HPDE6-E6E7 (cell line): ENCODE measurements around the gene TMEM219.
"Not testable (repeated sequence)": the region's sequence is repeated elsewhere in the genome, so short reads cannot be mapped to it uniquely, and the experiment has no call there.

Experiments
- DNase-seq: peaks from one replicate; pipeline ENCODE4 v3.0.0; 2011; ENCODE audit warnings: missing footprints; ENCODE audit errors: extremely low spot score

Gene TMEM219, protein sequence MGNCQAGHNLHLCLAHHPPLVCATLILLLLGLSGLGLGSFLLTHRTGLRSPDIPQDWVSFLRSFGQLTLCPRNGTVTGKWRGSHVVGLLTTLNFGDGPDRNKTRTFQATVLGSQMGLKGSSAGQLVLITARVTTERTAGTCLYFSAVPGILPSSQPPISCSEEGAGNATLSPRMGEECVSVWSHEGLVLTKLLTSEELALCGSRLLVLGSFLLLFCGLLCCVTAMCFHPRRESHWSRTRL

DNA sequence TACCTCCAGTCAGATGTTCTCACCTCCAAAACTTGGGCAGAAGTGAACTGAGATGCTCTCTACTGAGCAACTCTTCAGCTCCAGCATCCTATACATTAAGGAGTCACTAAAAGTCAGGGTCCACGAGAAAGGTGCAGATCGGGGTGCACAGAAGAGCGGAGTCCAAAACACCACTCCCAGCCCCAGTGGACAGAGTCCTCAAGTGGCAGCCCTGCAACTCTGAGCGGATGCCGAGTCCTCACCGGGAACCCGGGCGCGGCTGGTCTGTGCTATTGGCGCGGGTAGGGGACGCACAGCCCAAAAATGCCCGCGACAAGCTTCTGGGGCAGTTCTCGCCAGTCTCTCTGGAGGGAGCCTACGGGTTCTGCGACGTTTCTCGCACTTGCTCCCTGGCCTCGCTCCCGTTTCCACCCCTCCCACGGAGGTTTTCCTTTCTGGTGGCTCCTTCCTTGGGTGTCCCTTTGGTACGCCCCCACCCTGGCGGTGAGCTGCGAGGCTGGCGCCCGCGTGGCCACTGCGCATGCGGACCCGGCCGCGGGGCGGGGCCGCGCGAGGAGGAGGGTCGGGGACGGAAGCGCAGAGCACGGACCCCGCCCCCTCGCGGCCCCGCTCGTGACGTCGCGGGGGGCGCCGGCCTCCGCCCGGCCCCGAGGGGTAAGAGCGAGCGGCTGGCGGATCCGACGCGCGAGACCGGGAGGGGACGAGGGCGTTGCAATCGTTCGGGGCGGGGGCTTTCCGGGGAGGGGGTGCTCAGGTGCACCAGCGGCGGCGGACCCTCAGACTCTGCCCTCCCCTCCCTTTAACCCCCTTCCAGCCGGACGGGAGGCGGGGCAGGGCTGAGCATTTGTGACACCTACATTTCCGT, at the start of gene TMEM219:
Gene TMEM219 (plus strand): TSS at position 601 of the 865 bp plus-strand sequence. CDS start 1,065 bp downstream, outside the sequence.
- DNase-seq: peak; percentile 93

DNA sequence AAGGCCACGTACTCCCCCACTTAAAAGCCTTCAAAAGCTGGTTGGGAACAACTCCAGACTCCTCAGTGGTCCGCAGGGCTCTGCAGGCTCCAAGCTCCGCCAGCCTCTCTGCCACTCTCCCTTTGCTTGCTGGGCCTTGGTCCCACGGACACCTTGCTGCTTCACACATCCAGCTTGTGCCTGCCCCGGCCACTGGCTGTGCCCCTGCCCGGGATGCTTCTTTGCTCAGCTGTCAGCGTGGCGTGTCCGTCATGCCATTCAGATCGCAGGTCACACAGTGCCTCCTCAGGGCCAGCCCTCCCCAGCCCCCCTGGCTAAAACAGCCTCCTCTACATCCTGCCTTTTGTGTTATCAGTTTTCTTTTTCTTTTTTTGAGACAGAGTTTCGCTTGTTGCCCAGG, 49.8 kb upstream of the TMEM219 start:
- no peak for DNase-seq

DNA sequence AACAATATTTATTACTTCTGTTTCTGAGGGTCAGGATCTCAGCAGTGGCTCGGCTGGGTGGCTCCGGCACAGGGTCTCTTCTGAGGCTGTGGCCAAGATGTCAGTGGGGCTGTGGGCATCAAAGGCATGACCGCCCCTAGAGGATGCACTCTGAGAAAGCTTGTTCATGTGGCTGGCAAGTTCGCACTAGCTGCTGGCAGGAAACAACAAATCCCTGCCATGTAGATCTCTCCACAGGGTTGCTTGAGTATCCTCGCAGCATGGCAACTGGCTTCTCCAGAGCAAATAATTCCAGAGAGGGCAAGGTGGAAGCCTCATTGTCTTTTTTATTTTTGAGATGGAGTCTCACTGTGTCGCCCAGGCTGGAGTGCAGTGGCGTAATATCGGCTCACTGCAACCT, 48.4 kb upstream of the TMEM219 start:
- no peak for DNase-seq

DNA sequence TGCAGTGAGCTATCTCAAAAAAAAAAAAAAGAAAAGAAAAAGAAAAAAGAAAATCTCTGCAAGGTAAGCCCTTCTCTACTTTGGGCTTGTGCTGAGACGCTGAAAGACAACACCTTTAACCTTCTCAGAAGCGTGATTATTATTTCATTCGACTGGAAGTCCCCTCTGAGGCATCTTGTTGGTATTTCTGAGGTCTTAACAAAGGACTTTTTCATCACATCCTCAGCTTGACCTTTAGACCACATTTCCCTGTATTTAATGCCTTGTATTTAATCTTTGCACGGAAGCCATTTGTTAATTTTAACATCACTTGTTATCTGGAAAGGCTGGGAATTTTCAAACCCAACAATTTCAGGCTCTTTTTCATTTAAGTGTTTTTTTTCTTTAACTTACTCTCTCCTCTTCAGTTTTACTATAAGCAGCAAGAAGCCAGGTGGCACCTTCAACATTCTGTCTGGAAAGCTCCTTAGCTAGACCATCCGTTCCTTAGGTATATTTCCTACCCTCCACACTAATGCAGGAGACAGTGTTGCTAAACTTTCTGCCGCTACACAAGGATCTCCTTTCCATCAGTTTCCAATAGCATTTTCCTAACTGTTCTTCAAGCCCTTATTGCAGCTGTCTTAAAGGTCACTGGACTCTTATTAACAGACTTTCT, 46.2 kb upstream of the TMEM219 start:
- DNase-seq: no peak

DNA sequence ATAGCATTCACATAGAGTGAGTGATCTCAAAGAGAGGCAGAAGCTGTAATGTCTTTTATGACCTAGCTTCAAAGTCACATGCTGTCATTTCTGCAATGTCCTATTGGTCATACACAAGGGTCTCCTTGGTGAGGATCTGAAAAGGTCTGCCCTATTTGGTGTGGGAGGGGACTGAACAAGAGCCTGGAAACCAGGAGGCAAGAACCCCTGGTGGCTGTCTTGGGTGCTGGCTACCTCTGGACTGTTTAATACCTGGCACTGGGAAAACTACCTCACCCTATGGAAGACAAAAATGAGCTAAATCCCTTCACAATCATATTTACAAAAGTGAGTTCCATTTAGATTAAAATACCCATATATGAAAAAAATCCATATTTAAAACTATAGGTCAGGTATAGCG, 44.9 kb upstream of the TMEM219 start:
- DNase-seq: no peak

DNA sequence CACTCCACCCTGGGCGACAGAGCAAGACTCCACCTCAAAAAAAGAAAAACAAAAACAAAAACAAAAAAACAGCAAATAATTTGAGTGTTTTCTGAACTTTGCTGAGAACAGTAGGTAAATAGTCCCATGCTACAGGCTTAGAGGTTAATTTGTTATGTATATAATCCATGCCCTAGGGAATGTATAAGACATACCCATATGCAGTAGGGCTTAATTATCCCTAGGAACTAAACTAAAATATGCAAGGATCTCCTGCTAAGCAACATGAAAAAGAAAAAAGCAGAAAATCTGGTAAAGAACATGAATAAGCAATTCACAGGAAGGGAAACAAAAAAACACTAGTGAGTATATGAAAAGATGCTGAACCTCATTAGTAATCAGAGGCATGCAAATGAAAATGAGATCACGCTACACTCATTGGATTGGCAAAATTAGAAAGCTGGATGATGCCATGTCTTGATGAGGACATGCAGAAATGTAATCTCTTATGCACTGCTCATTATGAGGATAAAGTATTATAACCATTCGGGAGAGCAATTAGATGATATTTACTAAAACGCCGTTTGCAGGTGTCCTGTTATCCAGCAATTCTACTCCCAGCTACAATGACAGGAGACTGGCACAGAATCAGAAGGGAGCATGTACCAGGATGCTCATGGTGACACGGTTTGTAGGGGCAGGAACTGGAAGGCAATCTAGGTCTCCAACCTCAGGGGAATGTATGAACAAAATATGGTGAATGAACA, 41.4 kb upstream of the TMEM219 start:
- DNase-seq: no peak

DNA sequence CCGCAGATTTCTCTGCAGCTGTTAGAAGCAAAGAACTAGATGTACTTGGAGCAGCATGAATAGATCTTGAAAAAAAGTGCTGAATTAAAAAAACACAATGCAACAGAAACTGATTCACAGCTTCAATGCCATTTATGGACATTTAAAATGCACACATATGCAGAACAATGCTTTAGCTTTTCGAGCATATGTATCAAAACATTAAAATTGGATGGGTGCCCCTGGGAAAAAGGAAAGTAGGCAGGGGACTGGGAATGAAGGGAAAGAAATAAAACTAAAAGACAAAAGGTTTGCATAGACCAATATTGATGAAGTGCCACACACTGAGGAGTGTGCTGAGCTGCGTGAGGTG, 40.9 kb upstream of the TMEM219 start:
- DNase-seq: no peak

DNA sequence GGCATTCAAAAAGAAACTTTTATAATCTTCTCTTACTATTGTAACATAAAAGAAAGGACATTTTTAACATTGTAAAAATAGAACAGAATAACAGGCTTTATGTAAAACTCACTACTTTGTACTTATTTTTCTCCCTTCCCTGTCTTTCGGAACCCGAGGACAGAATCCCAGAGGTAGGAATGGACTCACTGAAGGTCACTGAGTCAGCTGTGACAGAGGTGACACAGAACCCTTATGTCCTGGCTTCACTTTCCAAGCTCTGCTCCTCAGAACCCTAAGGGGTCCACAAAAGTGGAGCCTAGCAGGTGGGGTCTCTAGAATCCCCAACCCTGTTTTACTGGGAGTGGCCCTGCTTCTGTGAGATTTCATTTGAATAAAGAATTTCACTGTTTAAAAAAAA, 39.6 kb upstream of the TMEM219 start:
- no peak for DNase-seq

DNA sequence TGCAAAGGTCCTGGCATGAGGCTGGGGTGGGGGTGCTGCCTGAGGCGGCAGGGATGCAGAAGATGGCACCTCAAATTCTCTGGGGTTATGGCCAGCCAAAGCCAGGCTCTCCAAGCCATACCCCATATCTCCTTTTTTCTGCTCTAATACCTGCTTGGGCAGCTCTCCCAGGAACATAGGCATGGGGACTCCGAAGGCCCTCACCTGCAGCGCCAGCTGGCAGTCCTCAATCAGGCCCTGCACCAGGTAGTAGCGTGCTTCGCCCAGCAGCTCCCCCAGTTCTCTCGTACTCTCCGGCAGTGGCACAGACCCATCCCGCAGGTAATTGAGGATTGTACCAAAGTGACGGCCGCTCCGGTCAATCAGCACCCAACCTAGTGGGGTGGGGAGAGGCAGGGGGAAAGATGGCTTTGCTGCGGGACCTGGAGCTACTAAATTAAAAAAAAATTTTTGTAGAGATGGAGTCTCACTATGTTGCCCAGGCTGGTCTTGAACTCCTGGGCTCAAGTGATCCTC, 38.8 kb upstream of the TMEM219 start:
- DNase-seq: no peak

DNA sequence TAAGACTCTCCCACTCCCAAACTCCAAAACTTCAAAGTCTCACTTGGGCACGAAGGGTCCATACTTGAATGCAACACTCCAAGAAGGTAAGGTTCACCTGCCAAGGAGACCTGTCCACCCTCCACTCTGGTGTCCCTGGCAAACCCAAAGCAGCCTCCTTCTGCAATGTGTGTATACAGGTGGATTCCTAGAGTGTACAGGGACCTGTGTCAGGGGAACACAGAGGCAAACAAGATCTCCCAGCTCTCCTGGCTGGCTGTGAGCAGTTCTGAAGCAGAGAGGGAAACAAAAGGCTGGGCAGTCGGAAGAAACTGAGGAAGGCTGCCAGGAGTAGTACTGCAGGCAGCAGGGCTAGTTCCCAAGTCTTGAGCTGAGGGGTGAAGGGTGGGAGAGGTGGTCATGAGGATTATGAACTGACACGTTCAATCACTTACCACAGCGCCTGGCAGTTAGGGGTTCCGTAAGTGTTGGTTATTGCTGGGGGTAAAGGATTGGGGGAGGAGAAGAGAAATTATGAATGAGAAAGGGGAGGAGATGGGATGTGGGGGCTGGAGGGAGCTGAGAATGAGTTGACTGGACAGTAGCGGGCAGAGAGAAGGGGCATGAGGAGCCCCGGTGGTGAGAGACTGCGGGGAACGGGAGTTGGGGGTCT, 36.6 kb upstream of the TMEM219 start:
- DNase-seq: no peak

DNA sequence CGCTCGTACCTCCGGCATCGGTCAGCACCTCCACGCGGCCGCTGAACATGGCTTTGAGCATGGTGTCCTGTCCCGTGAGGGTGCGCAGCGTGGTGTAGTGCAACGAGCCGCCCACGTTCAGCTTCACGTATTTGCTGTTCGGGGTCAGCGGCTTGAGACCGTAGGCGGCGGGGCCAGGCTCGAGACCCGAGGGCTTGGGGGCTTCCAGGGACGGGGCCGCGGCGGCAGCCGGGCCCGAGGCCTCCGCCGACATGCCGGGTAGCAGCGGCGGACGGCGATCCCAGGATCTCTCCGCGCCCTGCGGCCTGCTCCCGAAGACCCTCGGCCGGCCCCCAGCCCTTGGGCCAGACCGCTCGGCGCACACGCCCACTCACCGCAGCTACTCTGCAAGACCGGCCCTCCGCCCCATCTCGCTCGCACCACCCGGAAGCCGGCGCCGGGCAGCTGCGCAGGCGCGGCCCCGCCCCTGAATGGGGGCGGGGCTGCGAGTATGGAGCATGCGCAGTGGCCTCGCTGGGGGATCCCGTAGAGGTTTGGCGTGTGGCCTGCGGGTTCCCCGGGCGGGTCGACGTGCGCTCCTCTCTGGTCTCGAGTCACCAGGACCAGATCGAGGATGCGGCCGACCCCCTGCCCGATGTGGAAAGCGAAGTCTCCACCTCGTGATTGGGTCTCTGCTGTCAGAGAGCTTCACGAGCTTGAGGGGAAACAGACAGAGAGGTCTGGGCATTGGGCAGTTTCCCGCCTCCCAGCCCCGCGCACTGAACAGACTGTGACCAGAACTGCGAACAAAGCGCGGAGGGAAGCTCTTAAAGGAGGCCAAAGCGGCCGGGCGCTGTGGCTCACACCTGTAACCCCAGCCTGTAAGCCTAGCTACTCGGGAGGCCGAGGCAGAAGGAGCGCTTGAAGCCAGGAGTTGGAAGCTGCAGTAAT, 35.8 kb upstream of the TMEM219 start, which contains the start of gene KCTD13:
Gene KCTD13 (minus strand): TSS at position 446 of the 930 bp plus-strand sequence. CDS start 193 bp downstream, at position 253.
- peak; percentile 94 for DNase-seq

DNA sequence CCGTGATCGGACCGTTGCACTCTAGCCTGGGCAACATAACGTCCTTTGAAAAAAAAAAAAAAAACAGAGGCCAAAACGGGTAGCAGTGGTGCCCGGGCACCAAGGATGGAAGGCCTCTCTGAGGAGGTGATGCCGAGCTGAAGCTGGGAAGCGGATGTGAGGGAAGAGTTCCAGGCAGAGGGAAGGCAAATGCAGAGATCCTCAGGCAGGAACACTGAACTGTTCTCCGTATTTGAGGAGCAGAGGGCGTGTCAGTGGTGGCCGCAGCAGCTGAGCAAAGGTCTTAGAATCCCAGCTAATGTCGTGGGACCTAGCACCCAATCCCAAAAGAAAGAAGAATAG, 35.2 kb upstream of the TMEM219 start:
- DNase-seq: no peak

DNA sequence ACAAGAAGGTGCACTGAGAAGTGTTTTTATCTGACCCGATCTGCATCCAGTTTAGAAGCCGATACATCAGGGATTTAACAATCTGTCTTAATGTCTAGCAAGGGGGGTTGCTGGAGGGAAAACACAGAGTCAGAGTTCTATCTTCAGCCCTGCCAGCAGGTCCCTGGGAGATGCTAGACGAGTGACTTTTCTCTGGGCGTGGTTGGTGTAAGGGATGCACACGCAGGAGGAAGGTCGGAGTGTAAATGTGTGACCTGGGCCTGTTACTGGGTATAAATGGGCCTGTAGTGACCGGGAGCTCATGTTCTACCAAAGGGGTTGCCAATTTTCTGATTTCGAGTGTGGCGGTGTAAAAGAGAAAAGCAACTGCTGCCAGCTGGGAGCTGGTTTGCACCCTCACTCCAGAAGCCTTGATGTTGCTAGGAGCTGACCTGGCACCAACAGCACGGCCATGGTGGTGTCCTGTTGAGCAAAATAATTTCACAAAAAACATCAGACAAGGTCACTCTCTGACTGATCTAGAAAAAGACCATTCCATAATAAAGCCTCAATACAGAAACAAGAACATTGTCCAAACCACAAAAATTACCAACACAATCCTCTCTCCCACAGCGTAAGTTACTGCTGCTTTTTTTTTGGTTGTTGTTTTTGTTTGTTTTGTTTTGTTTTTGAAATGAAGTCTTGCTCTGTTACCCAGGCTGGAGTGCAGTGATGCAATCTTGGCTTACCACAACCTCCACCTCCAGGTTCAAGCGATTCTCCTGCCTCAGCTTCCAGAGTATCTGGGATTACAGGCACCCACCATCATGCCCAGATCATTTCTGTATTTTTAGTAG, 34.6 kb upstream of the TMEM219 start:
- no peak for DNase-seq

DNA sequence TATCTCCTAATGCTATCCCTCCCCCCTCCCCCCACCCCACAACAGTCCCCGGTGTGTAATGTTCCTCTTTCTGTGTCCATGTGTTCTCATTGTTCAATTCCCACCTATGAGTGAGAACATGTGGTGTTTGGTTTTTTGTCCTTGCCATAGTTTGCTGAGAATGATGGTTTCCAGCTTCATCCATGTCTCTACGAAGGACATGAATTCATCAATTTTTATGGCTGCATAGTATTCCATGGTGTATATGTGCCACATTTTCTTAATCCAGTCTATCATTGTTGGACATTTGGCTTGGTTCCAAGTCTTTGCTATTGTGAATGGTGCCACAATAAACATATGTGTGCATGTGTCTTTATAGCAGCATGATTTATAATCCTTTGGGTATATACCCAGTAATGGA, 30.1 kb upstream of the TMEM219 start:
- not testable (repeated sequence) for DNase-seq

DNA sequence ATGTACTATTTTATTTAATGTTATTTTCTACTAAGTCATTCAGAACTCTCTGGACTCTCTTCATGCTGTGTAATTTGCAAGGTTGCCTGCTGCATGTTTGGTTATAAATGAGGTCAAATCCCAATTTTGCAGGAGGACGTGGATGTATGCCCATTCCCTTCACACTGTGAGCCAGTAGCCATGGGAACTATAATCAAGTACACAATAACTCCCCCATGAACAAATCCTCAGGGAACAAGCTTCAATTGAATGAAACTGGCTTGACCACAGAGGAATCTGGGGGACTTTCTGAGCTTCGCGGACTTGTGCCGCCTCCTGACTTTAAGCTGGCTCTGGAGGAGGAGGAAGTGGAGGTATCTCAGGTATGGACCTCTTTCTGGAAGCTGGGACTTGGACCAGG, 21.2 kb upstream of the TMEM219 start:
- DNase-seq: no peak

DNA sequence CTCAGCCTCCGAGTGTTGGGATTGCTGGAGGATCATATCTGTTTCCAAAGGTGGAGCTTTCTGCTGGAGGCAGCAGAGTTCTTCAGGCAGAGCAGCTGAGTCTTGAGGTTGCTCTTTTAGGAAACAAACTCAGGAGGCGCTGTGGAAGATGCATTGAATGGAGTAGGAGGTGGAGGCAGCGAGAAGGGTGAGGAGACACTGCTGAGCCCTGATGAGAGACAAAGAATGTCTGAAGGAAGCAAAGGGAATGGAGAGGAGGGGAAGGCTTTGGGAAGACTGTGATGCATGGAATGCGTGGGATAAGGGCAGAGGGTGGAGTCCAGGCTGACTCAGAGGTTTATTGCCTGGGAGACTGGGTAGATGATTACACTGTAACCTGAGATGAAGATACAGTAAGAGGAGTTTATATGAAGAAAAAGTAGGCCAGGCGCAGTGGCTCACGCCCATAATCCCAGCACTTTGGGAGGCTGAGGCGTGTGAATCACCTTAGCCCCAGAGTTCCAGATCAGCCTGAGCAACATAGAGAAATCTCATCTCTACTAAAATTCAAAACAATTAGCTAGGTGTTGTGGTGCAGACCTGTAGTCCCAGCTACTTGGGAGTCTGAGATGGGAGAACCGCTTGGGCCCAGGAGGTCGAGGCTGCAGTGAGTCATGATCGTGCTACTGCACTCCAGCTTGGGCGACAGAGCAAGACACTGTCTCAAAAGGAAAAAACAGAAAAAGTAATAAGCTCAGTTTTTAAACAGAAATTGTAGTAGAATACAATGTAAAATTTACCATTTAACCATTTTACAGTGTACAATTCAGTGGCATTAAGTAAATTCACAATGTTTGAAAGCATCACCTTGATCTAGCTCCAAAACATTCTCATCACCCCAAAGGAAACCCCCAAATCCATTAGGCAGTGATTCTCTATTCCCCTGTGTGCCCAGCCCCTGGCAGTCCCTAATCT, 17.8 kb upstream of the TMEM219 start:
- DNase-seq: peak; percentile 88

DNA sequence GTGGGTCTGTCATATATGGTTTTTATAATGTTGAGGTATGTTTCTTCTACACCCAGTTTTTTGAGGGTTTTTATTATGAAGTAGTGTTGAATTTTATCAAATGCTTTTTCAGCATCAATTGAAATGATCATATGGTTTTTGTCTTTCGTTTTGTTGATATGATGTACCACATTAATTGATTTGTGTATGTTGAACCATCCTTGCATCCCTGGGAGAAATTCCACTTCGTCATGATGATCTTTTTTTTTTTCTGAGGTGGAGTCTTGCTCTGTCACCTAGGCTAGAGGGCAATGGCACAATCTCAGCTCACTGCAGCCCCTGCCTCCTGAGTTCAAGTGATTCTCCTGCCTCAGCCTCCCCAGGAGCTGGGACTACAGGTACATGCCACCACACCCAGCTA, 14.0 kb upstream of the TMEM219 start:
- DNase-seq: no peak

DNA sequence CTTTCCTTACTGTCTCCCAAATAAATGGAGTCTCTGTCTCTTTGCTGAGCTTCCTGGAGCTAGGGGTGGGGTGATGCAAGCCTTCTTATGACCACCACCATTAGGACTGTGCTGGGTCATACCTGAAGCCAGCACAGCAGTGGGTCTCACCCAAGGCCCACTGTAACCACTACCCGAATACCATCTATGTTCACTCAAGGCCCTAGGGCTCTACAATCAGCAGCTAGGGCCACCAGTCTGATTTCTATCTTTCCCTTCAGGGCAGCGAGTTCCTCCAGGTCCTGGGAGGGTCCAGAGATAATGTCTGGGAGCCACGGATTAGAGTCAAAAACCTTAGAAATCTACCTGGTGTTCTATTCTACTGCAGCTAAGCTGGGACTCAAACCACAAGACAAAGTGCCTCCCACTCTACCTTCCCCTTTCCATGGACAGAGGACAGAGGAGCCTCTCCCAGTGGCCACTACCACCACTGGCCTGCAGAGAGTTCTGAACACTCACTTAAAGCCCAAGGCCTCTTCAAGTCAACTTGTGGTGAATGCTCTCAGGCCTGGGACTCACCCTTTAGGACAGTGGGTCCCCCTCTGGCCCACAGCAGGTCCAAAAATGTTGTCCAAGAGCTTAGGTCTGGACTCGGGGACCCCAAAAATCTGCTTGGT, 10.9 kb upstream of the TMEM219 start:
- DNase-seq: no peak
